Glutamatergic neuron (in vitro differentiated cells): Measurements from ENCODE around the gene TOM1L2. TPM values are rescaled to one million over a fixed set of nuclear protein-coding genes. Genes with fewer than 3 reads are reported as not detected.
"Not testable (repeated sequence)": the region's sequence is repeated elsewhere in the genome, so short reads cannot be mapped to it uniquely, and the experiment has no call there.

Experiments
- DNase-seq: peaks from one replicate; pipeline ENCODE4 v3.0.0; 2022
- H3K27ac Mint-ChIP-seq: one replicate; pipeline ENCODE4 v1.8.0; 2020; ENCODE audit warnings: mild to moderate bottlenecking, mixed read lengths, inconsistent platforms; ENCODE audit not compliant: unreplicated experiment
- H3K27me3 Mint-ChIP-seq: one replicate; pipeline ENCODE4 v1.8.0; 2020; ENCODE audit warnings: mild to moderate bottlenecking, moderate library complexity, mixed read lengths, inconsistent platforms; ENCODE audit not compliant: unreplicated experiment
- H3K36me3 Mint-ChIP-seq: one replicate; pipeline ENCODE4 v1.8.0; 2020; ENCODE audit warnings: mild to moderate bottlenecking, mixed read lengths, inconsistent platforms; ENCODE audit not compliant: unreplicated experiment
- H3K4me1 Mint-ChIP-seq: one replicate; pipeline ENCODE4 v1.8.0; 2020; ENCODE audit warnings: mild to moderate bottlenecking, low read depth, mixed read lengths, inconsistent platforms; ENCODE audit not compliant: unreplicated experiment
- H3K4me3 Mint-ChIP-seq: one replicate; pipeline ENCODE4 v1.8.0; 2020; ENCODE audit warnings: mild to moderate bottlenecking, mixed read lengths, inconsistent platforms; ENCODE audit not compliant: unreplicated experiment
- H3K9me3 Mint-ChIP-seq: one replicate; pipeline ENCODE4 v1.8.0; 2020; ENCODE audit warnings: mild to moderate bottlenecking, moderate library complexity, mixed read lengths, inconsistent platforms; ENCODE audit not compliant: unreplicated experiment
- total RNA-seq: library from RNA; stranded (reverse); fragmentation: NEBNext Ultra II Directional; extraction: Animal tissue kit (Norgen Biotek cat#: 25700); gene quantifications from one replicate; pipeline ENCODE4 v1.2.1, GENCODE V29; 2021; ENCODE audit not compliant: unreplicated experiment
- TF ChIP-seq, protein P1 (sequence below): fragments of 200-600 bp; sonication (generic); IDR thresholded peaks from one replicate; pipeline ENCODE4 v1.5.0; 2021; ENCODE audit not compliant: partially characterized antibody, unreplicated experiment

The TOM1L2 gene
- total RNA-seq, 1 donor from 2014 or later, result 62.8 TPM

DNA sequence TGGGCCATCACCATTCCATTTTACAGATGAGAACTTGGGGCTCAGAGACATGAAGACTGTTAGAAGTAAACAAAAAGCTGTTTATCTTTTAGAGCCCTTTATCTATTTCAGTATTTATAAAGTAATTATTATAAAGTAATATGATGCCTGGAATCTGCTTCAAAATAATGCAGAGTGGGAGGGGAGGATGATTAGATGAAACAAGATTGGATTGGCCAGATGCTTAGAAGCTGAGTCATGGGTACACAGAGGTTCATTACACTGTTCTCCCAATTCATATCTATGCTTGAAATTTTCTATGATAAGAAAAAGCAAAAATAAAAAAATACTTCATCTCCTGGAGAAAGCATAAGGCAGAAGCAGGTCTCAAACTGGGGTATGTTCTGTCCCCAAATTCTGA, 29.4 kb downstream of the TOM1L2 start:
- DNase-seq, result no peak
- peaks cover 4% of the 10 kb centered on the region for H3K27me3 Mint-ChIP-seq
- H3K4me1 Mint-ChIP-seq, result peaks cover 40% of the 10 kb centered on the region
- H3K4me3 Mint-ChIP-seq, result peak overlapping the region; percentile 51
- peaks cover 8% of the 10 kb centered on the region for H3K9me3 Mint-ChIP-seq
- TF ChIP-seq, protein P1, sequence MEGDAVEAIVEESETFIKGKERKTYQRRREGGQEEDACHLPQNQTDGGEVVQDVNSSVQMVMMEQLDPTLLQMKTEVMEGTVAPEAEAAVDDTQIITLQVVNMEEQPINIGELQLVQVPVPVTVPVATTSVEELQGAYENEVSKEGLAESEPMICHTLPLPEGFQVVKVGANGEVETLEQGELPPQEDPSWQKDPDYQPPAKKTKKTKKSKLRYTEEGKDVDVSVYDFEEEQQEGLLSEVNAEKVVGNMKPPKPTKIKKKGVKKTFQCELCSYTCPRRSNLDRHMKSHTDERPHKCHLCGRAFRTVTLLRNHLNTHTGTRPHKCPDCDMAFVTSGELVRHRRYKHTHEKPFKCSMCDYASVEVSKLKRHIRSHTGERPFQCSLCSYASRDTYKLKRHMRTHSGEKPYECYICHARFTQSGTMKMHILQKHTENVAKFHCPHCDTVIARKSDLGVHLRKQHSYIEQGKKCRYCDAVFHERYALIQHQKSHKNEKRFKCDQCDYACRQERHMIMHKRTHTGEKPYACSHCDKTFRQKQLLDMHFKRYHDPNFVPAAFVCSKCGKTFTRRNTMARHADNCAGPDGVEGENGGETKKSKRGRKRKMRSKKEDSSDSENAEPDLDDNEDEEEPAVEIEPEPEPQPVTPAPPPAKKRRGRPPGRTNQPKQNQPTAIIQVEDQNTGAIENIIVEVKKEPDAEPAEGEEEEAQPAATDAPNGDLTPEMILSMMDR, result no peak
- no peaks in the 10 kb centered on the region for H3K36me3 Mint-ChIP-seq
- H3K27ac Mint-ChIP-seq, result peak overlapping the region; percentile 93

DNA sequence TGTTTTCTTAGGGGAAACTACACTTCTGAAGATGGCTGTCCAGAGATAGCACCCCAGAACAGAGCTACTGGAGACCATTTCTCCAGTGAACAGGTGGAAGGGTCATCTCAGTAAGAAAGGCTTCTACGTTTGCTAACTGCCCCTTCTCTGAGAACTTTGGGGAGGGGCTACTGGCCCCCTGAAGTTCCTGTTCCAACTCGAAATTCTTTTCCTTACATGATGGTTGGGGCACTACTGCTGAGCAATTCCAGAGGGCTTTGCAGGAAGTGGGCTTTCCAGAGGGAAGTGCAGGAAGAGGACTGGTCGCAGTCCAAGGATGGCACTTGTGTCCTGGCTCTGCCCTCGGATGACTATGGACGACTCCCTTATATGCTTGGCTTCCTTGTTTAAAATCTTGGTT, 31.2 kb downstream of the TOM1L2 start:
- no peak for DNase-seq
- Mint-ChIP-seq H3K4me1 (peaks cover 49% of the 10 kb centered on the region), H3K27ac (peak overlapping the region; percentile 28), H3K4me3 (no peak overlapping the region), H3K9me3 (peaks cover 10% of the 10 kb centered on the region), H3K27me3 (peaks cover 4% of the 10 kb centered on the region), H3K36me3 (no peaks in the 10 kb centered on the region)
- TF ChIP-seq, protein P1, result no peak

DNA sequence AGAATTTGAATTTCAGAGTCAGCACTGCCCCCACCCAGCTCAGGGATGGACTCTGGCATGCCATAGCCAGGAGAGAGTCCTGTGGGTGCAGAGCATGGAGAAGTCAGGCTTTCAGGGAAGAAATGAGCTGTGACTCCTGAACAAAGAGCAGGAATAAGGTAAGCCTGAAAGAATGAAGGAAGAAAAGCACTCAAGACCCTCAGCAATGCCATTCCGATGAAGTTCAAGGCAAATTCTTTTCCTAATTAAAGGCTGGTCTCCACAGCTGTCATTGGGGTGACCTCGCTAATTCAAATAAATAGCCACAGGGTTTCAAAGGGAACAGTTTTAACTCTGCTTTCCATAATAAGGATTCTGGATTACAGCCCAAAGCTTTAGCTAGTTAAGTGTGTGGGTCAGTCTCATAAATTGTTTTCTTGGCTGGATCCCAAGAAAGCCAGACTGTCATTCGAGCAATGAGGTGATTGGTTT, 31.7 kb downstream of the TOM1L2 start:
- Mint-ChIP-seq H3K4me3 (no peak overlapping the region), H3K27me3 (peaks cover 4% of the 10 kb centered on the region), H3K9me3 (peaks cover 10% of the 10 kb centered on the region), H3K36me3 (no peaks in the 10 kb centered on the region), H3K4me1 (peaks cover 50% of the 10 kb centered on the region), H3K27ac (no peak overlapping the region)
- no peak for DNase-seq
- TF ChIP-seq, protein P1, result no peak

DNA sequence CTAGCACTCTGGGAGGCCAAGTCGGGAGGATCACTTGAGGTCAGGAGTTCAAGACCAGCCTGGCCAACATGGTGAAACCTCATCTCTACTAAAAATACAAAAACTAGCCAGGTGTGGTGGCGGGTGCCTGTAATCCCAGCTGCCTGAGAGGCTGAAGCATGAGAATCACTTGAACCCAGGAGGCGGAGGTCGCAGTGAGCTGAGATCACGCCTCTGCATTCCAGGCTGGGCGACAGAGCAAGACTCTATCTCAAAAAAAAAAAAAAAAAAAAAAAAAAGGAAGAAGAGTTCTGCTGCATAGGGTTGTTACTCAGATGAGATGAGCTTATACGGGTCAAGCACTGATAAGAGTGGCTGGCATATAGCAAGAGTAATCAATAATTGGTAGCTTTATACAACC, 32.3 kb downstream of the TOM1L2 start:
- H3K4me3 Mint-ChIP-seq, H3K36me3 Mint-ChIP-seq, DNase-seq, H3K27me3 Mint-ChIP-seq, H3K27ac Mint-ChIP-seq, H3K9me3 Mint-ChIP-seq: not testable (repeated sequence)
- H3K4me1 Mint-ChIP-seq, result peaks cover 46% of the 10 kb centered on the region

DNA sequence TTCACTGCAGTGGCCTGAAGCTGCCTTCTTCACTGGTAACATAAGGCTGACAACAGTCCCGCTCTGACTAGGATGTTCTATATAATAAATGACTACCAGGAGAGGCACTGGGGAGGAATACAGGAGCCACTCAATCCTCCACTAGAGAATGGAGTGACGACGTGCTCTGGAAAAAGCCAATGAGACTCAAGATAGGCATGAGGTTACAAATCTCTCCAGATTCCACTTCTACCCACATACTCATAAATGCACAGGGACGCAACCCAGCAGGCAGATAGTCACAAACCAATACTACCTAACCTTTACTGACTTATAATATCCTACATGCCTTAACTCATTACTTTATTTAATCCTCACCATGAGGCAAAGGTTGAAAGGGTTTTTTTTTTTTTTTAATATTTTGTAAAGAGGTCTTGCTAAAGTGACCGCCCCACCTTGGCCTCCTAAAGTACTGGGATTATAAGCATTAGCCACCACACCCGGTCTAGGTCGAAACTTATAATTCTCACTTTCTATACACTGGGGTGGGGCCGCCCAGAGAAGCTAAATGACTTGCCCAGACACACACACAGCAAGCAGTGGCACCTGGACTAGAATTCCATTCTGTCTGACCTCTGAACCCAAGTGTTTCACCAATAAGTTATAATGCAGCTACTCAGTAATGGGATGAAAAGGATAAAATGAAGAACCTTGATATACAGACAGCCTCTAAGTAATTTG, 33.7 kb downstream of the TOM1L2 start:
- Mint-ChIP-seq H3K4me1 (peaks cover 36% of the 10 kb centered on the region), H3K36me3 (no peaks in the 10 kb centered on the region), H3K27ac (no peak overlapping the region), H3K4me3 (no peak overlapping the region), H3K27me3 (no peaks in the 10 kb centered on the region), H3K9me3 (peaks cover 2% of the 10 kb centered on the region)
- TF ChIP-seq, protein P1, result no peak
- DNase-seq, result no peak
